ENCODE results near the gene PRKAG1. TPM values are rescaled to one million over a fixed set of nuclear protein-coding genes. Genes with fewer than 3 reads are reported as not detected.

Gene PRKAG1
- polyA plus RNA-seq, 4 donors = 70.5 to 89.8 (median 77.6) TPM

DNA sequence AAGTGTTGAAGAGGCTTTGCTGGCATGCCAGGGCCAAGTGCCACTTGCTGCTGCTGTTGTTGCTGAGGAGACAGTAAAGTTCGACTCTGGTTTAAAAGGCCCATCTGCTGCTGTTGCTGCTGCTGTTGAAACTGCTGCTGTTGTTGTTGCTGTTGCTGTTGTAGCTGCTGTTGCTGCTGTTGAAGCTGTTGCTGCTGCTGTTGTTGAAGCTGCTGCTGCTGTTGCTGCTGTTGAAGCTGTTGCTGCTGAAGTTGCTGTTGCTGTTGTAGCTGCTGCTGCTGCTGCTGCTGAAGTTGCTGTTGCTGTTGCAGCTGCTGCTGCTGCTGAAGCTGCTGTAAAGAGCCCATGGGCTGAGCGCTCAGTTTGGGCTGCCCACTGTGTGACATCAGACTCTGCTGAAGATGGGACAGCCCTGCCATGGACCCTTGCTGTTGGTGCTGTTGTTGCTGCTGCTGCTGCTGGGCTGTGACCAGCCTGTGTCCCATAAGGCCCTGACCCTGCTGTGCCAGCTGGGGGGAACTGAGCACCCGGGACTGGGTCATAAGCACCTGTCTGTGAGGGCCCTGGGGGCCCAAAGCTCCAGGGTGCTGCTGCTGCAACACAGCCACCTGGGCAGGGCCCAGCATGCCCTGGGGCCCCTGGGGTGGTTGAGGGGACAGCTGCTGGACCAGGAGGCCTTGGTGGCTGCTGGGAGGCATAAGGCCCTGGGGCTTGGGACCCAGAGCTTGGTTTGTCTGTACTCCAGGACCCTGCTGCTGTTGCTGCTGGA lies 14.3 kb upstream of the PRKAG1 start:
- DNase-seq (ENCODE audit: low read depth in 4 of 4, low spot score in 2 of 4) = no peak

DNA sequence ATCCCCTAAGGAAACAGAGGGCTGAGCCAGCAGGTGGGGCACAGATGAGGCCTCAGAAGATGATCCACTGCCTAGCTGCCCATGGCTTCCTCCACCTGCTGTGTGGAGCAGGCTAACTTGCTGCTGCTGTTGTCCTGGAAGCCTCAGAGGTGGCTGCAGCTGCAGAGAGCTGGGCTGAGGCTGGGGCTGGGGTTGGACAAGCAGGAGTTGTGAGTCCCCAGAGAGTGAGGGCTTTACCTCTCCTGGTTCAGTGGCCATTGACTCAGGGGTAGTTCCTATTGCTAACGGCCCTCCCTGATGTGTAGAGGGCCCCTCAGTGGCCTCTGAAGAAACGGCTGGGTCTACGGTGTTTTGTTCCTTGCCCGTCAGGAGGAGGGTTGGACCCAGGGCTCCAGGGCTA lies 13.7 kb upstream of the PRKAG1 start:
- DNase-seq (ENCODE audit: low read depth in 4 of 4, low spot score in 2 of 4) = no peak

DNA sequence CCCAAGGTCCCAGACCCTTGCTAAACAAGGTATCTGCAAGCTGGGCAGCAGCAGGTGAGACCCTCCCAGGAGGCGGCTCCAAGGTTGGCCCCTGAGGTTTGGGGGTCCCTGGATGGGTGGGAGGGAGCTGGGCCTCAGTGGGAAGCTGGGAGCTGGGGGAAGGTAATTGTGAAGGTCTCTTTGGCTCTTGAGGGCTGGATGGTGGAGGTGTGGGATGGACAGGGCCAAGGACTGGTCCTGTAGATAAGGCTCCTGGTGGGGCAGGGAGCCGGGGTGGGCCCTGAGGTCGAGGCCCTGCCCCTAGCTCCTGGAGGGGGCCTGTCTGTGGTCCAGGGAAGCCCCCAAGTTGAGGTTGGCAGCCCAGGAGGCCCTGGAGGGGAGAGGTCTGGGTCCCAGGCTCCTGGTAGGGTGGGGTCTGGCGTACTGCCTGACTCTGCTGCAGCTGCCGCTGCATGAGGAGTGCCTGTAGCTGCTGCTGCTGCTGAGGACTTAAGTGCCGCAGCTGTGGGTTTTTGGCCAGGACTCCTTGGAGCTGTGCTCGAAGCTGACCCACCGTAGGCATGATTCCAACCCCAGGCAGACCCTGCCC lies 13.1 kb upstream of the PRKAG1 start:
- DNase-seq (ENCODE audit: low read depth in 4 of 4, low spot score in 2 of 4) = no peak

DNA sequence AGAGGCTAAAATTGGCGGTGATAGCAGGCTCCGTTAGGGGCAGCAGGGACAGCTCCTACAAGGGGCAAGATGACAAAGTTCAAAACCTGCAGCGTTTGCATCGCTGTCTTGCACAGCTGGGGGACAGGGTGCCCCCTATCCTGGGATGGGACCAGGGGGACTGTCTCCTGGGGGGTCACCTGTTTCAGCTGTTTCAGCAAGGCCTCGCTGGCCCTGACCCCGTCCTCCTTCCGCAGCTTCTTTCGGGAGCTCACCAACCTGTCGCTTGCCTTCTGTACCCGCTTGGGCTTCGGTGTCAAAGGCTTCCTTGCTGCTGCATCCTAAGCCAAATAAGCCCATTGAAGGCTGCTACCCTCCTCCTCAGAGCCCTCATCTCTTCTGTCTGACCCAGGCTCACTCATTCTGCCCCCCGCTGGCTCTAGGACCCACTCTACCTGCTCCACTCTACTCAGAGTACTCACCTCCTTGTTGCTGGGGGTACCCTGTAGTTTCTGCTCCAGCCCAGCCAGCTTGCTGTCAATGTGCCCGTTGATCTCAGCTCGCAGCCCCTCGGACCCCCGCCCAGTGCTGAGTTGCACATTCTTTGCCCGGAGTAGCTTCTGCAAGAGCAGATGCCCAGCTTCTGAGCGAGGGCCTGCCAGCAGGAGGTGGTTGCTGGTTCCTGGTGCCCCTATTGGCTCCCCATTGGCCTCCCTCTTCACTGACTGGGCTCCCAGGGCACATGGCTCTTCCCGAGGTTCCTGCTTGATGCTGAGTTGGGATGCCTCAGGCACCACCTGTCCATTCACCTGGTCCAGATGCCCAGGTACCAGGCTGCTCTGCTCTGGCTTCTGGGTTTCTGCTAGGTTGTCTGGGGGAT lies 12.4 kb upstream of the PRKAG1 start:
- DNase-seq (ENCODE audit: low read depth in 4 of 4, low spot score in 2 of 4) = no peak

DNA sequence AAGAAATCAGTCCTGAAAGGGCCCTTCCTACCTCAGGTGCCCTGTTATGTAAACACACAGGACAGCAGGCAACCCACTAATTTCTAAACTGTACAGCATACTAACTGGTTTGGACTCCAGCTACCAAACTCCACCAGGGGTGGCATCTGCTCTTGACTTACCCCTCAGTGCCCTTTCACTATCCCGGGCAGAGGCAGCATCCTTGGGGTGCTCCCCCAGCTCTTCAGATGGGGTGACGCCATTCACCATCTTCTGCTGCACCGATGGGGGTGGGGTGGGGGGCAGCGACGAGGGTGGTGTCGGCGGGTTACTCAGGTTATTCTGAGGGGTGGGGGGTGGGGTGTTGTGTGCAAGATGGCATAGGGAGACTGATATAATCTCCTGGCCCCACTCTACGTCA lies 11.5 kb upstream of the PRKAG1 start:
- no peak for DNase-seq (ENCODE audit: low read depth in 4 of 4, low spot score in 2 of 4)

DNA sequence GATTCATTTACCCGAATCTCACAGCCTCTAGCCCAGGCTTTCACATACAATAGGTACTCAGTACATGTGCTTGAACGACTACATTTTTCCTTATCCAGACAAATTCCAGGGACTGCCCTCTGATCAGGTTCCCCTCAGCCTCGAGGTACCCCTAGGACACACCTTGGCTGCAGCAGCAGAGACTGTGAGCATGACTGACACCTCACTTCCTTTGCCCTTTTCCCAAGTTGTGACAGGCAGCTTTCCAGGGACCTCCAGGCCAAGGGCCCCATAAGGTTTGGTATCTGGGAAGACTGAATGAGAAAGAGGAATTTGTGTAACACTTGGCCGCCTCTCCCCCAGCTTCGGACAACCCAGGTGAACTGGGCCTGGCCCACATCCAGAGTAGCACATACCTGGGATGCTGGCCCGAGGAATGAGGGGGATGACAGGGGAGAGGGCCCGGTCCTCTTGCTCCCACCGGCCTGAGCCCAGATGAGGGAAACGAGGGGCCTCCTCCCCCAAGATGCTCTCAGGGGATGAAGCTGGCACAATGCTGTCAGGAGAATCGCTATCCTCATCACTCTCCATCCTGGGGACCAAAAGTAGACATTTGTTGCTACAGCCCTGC lies 10.2 kb upstream of the PRKAG1 start:
- DNase-seq (ENCODE audit: low read depth in 4 of 4, low spot score in 2 of 4) = no peak

DNA sequence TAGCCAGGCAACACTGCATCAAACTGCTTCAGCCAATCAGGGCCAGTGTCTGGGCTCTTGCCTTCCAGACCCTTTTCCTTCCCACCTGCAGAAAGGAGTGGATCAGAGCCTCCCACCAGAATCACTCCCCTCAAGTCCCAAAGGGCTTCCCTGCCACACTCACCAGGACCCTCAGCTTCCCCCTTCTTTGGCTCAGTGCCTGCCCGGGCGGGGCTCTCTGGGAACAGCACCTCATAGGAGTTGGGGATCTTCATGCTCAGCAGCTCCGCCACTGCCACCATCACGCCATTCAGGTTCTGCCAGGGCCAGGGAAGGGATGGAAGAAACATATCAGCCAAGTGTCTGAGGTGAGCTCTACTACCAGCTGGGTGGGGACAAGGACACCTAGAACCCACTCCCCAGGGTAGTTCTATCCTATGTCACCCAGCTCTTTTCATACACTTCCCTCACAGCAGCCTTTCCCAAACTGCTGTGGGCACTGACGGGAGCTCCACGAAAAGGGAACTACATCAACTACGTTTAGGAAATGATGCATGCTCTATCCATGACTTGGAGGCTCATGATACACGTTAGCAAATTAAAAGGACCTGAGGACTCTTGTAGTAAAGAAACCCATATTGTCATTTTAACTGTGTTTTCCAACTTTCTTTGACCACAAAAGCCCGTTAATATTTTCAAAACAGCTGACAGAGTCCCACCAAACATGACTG lies 9.4 kb upstream of the PRKAG1 start:
- no peak for DNase-seq (ENCODE audit: low read depth in 4 of 4, low spot score in 2 of 4)

DNA sequence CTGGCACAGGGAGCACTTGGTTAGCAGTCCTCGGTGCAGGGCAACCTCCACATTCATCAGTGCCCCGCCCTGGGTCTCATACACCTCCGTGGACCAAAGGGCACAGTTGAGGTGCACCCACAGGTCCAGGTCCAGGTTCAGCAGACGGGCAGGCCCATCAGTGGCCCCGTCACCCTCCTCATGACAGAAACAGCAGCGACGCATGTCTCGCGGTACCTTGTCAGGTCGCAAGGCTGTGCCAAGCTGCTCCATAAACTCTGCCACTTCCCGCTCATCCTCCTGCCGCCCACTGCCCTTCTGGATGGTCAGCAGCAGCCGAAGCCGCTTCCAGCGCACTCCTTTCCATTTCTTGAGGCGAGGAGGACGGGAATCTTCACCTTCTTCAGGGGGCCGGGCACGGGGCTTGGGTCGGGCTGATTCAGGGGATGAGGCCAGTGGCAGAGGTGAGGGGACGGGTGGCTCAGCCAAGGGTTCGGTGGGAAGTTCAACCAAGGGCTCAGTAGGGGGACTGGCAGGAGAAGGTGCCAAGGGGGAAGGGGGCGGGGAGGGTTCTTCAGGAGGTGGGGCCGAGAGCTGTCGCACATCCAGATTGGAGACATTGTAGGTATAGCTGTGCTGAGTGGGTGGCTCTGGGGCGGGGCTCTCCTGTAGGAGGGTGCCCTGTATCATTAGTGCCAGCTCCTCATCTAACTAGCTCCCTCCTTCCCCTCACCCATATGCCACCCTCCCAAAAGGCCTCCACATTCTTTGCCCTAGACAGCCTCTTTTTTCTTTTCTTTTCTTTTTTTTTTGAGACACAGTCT lies 8.3 kb upstream of the PRKAG1 start:
- no peak for DNase-seq (ENCODE audit: low read depth in 4 of 4, low spot score in 2 of 4)

DNA sequence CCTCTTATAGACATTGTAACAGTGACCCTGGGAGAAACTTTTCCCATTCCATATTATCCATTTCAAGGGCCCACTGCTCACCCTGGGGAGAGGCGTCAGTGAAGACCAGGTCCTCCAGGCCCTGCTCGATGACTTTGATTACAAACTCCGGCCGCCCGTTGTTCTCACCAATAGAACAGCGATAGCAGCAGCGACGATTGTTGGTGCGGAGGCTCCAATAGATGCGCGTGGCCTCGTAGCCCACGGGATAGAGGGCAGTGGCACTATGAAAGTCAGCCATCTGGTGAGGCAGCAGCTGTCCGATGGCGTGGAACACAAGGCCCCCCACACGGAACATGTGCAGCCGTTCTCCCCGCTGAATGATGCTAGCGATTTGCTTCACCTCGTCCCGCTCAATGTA lies 7.5 kb upstream of the PRKAG1 start:
- DNase-seq (ENCODE audit: low read depth in 4 of 4, low spot score in 2 of 4) = no peak

DNA sequence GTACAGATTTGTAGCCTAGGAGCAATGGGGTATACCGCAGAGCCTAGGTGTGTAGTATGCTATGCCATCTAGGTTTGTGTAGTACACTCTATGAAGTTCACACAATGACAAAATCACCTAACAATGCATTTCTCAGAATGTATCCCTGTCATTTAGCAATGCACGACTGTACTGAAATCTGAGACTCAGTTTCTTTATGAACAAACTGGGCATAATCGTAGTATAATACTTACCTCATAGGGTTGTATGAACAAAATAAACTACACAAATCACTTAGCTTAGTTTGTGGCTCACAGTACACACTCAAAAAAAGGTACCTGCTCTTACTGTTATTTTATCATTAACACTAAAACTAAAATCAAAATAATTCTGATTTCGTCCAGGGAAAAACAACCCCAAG lies 6.9 kb upstream of the PRKAG1 start:
- no peak for DNase-seq (ENCODE audit: low read depth in 4 of 4, low spot score in 2 of 4)

DNA sequence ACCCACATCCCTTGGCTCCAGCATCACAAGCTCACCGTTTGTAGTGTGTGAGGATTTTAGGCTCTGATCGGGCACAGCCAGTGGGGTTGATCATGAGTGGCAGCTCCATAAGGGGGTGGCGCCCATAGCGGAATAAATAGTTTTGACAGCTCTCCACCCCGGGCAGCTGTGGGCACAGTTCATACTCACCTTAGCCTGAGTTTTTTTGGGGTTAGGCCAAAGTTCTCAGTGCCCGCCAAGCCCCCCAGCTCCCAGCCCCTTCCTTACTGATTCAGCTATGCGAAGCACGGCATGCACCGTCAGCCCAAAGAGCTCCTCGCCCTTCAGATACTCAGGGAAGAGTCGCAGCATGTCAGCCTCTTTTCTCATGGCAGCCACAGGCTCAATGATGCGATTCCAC lies 6.0 kb upstream of the PRKAG1 start:
- no peak for DNase-seq (ENCODE audit: low read depth in 4 of 4, low spot score in 2 of 4)

DNA sequence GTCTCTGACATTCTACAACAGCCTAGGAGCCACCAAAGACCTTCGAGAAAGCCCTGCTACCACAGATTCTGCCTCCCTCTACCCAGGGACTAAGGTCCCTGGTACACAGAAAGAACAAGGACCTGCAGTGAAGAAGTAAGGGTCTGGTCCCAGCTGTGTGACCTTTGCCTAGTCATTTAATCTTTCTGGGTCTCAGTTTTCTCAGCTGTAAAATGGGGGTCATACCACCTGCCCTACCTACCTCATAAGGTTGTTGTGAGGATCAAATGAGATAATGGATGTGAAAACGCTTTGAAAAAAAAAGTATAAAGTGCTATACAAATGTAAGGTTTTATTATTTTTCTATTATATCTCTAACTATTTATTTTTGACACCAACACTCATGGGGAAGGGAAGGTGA lies 5.2 kb upstream of the PRKAG1 start:
- no peak for DNase-seq (ENCODE audit: low read depth in 4 of 4, low spot score in 2 of 4)

DNA sequence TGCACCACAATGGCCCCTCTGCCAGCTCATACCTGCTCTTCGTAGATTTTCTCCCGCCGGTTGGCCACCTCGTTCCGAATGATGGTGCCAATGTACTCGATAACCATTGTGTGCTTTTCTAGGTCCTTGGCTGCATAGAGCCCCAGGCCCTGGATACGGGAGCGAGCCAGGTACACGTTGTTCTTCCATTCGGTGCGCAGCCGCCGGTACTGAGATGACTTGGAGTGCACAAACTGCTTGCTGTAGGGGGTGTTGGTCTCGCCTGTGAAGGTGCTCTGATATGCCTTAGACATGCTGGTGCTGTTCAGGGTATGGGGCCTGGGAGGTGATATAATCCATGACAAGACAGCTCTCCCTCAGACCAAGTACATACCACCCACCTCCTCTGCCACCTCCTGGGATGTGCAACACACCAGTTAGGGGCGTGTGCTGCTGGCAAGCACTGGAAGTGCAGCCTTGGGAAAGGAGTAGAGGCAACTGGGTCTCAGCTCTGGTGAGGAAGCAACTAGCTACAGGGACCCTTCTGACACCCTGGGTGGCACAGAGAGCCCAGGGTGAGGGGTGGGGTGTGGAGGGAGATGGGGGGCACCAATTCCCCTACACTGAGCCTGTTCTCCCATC lies 4.1 kb upstream of the PRKAG1 start:
- no peak for DNase-seq (ENCODE audit: low read depth in 4 of 4, low spot score in 2 of 4)

DNA sequence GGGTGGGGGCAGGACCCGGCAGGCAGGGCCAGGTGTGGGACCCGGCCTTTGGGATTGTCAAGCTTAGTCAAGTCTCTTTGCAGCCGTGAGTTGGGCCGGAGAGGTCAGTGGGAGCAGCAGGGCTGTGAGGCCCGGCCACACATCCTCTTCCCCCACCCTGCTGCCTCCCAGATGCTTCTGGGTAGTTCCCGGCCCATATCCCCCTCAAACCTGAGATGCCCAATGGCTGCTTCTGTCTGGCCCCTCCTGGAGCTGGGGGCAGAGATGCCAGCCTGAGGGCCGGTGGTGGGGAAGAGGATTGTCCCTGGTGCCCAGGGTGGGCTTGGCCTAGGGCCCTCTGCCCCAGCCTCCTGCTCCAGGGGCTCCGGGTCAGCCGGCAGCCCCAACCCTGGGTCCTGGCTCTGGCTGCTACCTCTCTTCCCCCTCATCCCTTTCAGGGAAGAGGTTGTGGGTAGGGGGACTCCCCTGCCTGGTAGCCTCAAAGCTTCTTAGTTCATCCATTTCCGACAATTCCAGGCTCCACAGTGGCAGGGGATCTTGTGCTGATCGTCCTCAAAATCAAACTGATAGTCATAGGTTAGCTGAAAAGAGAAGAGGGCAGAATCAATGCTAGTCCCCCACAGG lies 2.8 kb upstream of the PRKAG1 start:
- DNase-seq (ENCODE audit: low read depth in 4 of 4, low spot score in 2 of 4) = no peak

DNA sequence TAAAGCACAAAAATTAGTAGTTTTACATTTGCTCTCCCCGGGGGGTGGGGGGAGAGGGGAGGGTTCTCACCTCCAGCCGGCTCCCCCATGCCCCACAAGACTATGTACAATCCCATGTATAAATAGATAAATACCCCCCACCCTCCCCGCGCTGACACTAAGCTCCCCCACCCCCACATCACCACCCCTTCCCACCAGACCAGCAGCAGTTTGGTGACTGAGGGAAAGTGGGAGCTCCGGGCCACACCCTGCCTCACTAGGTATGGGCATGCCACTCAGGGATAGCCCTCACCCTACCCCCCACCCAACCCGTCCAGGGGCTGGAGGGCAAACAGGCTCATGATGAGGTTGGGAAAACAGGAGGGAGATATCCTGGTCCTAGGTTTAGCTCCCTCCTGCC lies 1.9 kb upstream of the PRKAG1 start:
- no peak for DNase-seq (ENCODE audit: low read depth in 4 of 4, low spot score in 2 of 4)

DNA sequence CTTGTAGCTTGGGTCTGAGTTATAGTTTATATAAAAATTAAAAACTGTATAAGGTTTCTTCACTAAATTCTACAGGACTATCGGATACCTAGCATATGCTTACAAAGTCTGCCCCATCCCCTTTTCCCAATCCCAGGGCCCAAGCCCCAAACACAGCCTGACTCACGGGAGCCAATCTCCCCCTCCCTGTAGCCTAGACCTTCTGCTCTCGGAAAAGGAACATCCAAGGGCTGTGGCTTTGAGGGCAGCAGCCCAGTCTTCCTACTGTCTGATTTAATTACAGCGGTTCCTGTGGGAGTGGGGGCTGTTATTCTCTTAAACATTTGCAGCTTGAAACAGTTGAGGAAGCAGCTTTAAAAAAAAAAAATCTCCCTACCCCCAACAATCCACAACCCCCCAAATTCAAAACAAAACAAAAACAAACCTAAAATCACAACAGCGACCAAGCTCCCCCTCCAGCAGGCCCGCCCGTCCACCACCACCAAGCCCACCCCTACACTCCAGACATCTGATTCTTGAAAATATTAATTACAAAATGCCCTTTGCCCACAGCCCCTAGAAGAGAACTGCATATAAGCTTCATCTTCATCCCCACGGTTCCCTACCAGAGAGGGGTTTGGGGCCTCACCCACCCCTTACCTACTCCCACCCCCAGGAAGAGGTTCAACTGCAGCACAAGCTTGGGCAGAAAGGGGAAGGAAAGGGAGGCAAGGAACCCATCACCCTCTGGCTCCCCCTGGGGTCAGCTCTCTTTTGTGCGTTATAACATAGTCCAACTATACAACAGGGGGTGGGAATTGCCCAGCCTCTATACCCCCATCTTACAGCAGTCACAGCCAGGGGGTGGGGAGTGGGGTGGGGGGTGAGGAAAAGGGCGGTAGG lies 1.1 kb upstream of the PRKAG1 start:
- no peak for DNase-seq (ENCODE audit: low read depth in 4 of 4, low spot score in 2 of 4)

DNA sequence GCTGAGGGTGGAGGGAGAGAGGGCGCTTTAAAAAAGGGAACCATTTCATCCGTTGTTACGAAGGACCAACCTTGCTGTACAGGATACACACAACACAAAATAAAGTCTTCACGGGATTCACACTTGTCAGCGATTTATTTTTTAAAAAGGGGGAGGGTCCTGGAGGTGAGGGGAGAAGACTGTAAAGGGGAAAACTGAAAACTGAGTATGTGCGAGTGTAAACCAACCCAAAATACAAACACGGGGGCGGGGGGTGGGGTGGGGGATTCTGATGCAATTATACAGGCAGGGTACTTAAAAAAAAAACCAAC lies 499 bp upstream of the PRKAG1 start:
- DNase-seq (ENCODE audit: low read depth in 4 of 4, low spot score in 2 of 4) = no peak

DNA sequence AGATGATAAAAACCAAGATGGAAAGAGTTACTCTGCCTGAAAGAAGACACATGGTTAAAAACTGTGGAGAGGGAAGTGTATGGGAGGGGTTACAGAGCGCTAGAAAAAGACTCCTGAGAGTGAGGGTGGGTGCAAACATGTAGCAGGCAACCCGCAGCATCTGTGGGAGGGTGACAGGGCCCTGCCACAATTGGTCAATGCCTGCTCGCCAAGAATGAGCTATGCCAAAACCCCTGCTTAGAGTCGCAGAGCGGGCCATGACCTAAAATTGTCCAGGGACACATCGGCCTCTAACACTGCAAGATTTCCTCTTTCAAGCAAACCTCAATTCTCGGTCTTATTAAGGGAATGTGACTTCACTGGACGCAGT lies 700 bp downstream of the PRKAG1 start:
- DNase-seq (ENCODE audit: low read depth in 4 of 4, low spot score in 2 of 4) = no peak
